MV-4-11 (cell line): ENCODE data around the gene SRC.
A peak's percentile ranks its signal among the peaks of the same experiment; 100 is the strongest.

Source experiments
- DNase-seq: peaks from one replicate; lab custom pipeline; 2025; lab: John Stamatoyannopoulos, UW

SRC gene

GRCh38 chr20:37395921-37396415 lies 50.0 kb downstream of the SRC start:
- peak; percentile 56 for DNase-seq

- no peak for DNase-seq
These were observed 50.6 kb downstream of the SRC start for GRCh38 chr20:37396416-37397075.

- DNase-seq: peak; percentile 49
These were observed 51.4 kb downstream of the SRC start for GRCh38 chr20:37397076-37397953.

- no peak for DNase-seq
These were observed 52.2 kb downstream of the SRC start for GRCh38 chr20:37397954-37398749.

GRCh38 chr20:37398750-37399621 lies 53.0 kb downstream of the SRC start:
- no peak for DNase-seq

GRCh38 chr20:37401282-37401929 lies 55.5 kb downstream of the SRC start:
- no peak for DNase-seq

- no peak for DNase-seq
These were observed 56.2 kb downstream of the SRC start for GRCh38 chr20:37401930-37402675.

GRCh38 chr20:37403107-37404033 lies 57.4 kb downstream of the SRC start:
- no peak for DNase-seq

- no peak for DNase-seq
These were observed 58.5 kb downstream of the SRC start for GRCh38 chr20:37404461-37404890.

GRCh38 chr20:37405351-37405897 lies 59.5 kb downstream of the SRC start:
- DNase-seq: no peak

GRCh38 chr20:37406010-37406998 lies 60.4 kb downstream of the SRC start:
- DNase-seq: peak; percentile 56

GRCh38 chr20:37407019-37407566 lies 61.2 kb downstream of the SRC start:
- no peak for DNase-seq

- no peak for DNase-seq
These were observed 61.6 kb downstream of the SRC start for GRCh38 chr20:37407573-37408002.

GRCh38 chr20:37408302-37409193 lies 62.6 kb downstream of the SRC start:
- no peak for DNase-seq

- DNase-seq: peak; percentile 35
These were observed 65.7 kb downstream of the SRC start for GRCh38 chr20:37411408-37412219.
